Measurements from ENCODE around the gene TBCE.

The TBCE gene, protein sequence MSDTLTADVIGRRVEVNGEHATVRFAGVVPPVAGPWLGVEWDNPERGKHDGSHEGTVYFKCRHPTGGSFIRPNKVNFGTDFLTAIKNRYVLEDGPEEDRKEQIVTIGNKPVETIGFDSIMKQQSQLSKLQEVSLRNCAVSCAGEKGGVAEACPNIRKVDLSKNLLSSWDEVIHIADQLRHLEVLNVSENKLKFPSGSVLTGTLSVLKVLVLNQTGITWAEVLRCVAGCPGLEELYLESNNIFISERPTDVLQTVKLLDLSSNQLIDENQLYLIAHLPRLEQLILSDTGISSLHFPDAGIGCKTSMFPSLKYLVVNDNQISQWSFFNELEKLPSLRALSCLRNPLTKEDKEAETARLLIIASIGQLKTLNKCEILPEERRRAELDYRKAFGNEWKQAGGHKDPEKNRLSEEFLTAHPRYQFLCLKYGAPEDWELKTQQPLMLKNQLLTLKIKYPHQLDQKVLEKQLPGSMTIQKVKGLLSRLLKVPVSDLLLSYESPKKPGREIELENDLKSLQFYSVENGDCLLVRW

DNA sequence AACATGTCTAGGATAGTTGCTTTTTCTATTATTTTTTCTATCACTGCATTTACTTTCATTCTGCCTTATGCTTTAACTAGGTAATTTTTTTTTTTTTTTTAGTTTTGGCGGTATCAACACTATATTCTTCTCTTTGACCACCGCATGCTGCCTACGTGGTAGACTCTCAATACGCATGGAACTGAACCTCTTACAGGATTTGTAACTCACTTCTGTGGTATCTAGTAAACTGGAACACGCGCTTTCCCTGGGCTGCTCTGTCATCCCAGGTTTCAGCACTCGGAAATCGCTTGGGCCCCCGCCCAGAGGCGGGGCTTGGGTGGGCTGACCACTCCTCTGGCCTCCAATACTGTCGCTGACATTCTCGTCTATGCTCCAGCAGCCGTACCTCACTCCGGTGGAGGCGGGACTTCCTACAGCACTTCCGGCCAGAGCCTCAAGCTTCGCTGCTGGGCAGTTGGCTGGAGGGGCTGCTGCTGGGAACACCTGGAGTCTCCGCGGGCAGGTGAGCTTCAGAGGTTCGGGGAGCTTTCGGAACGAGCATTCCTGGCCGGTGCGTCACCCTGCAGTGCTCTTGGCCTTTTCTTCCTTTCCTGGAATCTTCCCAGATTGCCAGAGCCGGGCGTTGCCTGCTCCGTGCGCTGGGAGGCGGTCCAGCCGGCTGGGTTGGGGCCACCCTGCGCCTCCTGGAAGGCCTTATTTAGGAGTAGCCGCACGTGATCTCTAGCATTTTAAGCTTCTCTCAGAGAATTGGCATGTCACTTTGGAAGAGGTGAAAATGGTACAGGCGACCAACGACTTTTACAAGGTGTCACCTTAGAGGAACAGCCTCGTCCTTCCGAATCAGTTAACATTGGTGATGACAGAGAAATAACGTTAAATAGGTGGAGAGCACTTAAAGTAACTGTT, at the start of gene TBCE:
TSS of gene TBCE (plus strand) at position 428 of the 909 bp plus-strand sequence. CDS start 12,623 bp downstream, outside the sequence.
- peak; percentile 91 for DNase-seq

DNA sequence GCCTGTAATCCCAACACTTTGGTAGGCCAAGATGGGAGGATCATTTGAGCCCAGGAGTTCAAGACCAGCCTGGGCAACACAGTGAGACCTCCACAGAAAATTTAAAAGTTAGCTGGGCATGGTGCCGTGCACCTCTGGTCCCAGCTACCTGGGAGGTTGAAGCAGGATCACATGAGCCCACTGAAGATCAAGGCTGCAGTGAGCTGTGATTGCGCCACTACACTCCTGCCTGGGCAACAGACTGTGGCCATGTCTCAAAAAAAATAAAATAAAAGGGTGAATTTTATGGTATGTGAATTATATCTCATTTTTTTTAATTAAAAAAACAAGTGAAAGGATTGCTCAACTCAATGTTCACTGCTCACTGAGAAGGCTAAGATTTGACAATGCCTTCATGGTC, 48.0 kb upstream of the TBCE start:
- no peak for DNase-seq

DNA sequence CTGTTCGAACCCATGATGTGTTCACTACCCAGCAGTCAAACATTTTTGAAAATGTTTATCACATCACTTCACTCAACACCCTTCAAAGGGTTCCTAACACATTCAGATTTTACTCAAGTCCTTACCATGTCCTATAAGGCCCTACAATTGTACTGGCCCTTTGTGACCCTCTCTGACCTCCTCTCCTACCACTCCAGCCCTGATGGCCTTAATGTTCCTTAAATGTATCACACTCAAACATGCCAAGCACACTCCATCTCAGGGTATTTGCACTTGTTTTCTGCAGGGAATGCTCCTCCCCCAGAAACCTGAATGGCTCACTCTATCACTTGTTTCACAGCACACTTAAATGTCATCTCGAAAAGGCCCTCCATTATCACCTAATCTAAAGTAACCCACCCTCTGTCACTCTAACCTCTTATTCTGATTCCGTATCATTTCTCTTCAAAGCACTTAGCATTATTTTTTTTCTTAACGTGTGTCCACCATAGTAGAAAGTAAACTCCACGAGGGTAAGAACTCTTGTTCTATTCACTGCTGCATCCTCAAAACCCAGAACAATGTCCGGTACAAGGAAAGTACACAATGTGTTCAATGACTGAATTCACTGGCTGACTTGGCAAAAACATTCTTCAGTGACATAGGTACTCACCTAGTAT, 46.6 kb upstream of the TBCE start:
- no peak for DNase-seq

DNA sequence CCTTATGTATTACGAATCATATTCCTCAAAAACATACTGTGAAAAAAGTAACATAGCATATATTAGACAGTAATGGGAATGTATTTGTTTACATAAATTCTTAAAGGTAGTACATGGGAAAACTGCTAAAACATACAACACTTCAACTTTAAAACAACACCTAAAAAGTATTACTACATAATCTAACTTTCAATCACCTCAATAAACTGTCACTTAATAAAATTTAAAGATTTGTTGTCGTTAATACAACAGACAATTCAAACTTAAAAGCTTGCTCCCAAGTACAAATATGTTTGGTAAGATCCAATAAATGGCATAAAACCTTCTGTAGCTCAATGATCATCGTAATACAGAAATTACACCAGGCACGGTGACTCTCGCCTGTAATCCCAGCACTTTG, 42.9 kb upstream of the TBCE start:
- no peak for DNase-seq

DNA sequence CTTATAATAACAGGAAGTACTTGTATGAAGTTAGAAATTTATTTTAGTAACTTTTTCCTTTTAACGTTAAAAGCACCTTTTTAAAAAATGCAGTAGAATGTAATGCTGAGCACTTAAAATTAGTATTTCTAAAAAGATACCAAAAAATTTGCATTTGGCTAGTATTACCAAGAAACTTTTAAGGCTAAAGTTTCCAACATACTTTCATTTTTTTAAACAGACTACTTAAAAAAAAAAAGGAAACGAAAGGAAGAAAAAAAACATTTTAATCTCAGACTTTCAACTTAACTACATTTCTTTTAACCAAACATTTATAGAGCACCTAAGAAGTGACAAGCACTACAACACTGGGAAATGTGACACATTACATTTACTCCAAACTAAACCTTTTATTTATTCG, 42.1 kb upstream of the TBCE start:
- no peak for DNase-seq

DNA sequence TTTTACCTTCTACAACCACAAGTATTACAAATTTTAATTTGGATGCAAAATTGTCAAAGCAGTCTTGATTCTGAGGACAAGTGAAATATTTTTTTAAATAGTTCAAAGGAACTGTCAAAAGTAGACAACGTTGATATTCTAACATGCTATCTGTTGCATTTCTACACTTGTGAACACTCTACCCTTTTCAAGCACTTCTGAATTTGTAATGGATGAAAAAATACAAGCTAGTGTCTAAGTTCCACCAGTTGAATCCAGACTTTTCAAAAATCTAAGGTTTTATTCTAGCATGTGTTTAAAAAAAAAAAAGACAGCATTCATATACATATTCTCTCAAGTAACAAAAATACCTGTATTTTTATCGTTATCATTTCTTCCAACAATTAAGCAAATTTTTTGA, 41.4 kb upstream of the TBCE start:
- DNase-seq, result no peak

DNA sequence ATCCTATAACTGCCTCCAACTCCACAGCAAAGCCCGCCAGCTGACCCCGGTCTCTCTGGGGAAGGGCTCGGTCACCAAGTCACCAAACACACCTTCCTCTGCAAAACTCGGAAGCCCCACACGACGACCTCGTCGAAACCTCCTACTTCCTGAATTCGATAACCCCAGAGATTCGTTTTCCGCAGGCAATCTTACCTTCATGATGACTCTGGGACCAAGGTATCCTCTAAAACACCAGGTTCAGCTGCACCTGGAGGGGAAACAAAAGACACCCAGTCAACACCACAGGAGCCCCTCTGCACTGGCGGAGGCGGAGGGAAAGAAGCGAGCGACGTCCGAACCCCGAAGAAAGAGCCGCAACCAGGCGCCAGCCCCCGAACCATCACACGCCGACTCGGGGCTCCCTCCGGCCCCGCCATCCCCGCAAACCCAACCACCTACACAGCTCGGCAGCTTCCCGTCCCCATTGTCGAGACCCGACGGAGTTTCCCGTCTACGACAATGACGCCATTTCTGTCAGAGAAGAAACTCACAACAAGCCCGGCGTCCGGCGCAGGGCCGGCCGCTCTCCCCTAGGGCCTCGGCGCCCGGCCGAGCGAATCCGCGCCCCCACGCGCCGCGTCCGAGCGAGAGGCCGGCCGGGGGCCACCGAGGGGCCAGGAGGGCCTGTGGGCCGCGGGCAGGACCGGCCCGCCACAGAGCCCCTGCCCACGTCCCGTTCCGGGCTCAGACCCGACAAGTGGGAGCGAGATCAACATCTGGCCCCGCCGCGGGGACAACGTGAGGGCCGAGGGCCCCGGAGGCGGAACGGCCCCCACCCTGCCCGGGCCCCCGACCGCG, 40.3 kb upstream of the TBCE start:
- peak; percentile 80 for DNase-seq

DNA sequence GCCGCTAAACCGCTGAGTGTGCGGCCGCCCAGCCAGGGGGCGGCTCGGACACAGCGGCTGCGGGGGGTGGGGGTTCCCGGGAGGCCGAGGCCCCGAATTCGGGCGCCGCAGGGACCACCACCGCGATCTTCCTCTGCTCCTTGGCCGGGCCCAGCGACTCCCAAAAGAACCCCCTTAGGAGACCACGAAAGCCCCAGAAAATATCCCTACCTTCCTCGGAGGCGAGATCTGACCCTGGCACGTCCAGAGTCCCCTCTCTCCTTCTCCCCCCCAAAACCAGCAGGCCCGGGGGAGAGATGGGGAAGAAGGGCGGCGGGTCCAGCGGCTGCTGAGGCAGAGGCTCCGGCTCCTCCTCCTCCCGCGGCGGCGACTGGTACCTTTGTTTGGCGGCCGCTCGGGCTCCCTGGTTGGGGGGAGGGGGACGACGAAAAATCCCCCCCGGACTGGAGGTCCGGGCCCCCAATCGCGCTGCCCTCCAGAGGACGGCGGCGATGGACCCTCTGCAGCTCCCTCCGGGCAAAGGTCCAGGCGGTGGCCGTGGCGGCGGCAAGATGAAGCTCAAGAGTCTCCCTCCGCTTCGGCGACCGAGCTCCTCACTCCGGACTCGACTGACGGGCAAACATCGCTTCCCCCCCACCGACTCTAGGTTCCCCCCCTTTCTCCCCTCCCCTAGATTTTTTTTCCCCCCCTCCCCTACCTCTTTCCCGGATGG, 39.5 kb upstream of the TBCE start, which contains the start of gene ARID4B:
TSS of gene ARID4B (minus strand) at position 621 of the 712 bp plus-strand sequence. CDS start 1,260 bp downstream, outside the sequence.
- DNase-seq, result peak; percentile 83

DNA sequence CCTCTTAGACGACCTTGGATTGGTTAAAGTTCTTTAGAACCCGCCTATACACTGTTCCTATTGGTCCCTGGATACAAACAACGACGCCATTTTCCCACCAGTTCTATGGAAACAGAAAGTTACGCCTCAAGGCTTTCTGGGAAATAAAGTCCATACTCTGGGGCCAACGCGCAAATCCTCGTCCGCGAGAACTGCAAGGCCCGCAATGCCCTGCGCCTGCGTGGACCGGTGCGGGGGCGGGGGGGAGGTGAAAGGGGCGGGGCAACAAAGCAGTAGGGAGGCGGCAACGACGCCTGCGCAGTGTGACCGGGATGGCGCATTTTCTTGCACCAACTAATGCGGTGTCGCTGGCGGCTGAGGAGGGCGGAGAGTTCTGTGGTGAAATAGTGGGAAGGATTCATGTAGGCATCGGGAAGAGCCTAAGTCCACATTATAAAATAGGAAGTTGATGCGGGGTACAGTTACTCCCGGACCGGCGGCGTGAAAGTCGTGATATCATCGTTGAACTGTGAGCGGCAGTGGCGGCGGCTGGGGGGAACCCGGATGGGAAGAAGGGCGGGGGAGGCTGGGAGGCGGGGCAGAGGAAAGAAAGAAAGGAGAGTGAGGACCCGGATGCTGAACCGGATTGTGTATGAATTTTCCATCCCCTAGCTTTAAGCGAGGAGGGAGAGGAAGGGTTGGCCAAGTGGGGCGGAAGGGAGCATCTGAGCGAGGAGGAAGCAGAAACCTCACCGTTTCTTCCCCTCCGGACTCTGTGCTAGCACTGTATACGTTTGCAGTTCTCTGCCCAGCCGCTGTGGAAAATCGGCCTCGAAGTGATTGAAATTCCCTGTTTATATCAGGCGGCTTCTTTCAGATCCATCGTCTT, 38.7 kb upstream of the TBCE start, which contains the start of gene GGPS1:
TSS of gene GGPS1 (plus strand) at position 300 of the 868 bp plus-strand sequence. CDS start 6,695 bp downstream, outside the sequence.
- DNase-seq, result peak; percentile 99

DNA sequence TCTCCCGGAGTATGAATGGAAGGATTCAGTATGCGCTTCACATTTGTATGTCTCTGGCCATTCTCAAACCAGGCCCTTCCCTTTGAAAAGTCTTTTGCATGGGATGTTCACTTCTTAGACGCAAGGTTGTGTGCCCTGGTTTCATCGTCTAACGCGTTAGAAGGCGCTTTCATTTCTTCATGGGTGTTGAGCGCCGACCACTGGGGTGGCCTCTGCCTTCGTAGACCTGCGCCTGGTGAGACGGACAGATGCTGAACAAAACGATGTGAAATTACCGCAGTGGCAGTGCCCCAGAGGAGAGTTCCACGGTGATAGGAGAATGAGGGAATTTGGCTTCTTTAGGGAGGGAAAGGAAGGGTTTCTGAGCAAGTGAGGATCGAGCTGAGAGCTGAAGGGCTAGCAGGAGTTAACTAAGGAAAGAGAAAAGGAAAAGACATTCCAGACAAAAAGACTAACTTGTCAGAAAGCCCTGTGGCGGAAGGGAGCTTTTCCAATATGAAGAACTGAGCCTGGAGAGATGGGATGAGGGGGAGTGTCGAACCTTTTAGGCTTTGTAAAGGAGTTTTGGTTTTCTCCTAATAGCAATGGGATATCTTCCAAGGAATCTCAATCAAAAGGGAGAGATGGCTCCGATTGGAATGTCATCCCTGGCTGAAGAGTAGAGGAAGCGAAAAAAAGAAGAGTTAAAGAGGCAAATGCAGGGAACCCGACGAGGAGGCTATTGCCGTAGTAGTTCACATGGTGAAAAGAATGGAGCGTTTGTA, 37.9 kb upstream of the TBCE start:
- DNase-seq, result peak; percentile 71

DNA sequence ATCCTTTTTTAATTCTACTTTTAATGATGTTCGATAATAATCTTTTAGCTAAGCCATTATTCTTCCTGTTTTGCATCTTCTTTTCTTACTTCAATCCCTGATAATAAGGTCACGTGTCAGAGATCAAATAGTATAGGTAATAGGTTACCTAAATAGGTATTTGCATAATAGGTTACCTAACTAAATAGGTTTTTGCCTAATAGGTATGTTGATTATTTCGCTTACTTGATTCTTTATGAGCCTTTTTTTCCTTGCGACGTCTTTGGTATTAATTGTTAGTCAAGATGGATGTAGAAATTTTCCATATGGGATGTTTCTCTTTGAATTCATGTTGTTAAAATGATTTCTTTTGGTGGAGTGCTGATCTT, 36.3 kb upstream of the TBCE start:
- DNase-seq, result no peak

DNA sequence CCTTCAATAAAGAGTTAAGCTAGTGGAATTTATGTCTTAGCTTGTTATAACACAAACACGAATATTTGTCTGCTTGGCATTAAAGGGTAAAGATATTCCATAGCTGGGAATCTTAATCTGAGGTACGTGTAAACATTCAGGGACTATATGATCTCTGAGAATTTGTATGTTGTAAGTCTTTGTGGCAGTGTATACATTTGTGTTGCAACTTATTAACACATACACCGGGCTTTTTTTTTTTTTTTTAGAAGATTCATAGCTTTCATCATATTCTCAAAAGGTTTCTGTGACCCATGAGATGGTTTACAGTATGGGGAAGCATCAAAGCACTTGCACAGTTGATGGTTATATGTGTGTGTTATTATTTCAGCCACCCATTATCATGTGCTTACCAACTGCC, 35.8 kb upstream of the TBCE start:
- DNase-seq, result no peak

DNA sequence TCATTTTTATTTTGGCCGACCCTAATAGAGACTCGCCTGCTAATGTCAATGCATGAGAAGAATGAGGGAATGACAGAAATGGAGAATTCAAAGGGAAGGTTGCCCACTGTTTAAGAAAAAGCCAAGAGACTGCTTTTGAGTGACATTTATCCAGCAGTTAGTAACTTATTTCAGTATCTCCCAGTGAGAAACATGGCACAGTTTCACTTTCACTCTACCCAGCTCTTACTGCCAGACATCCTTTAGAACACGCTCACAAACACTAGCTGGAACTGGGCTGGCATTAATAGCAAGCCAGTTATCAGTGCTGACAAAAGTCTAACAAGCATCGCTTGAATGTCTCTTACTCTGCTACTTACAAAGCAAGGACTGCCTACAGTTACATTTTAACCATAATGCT, 30.3 kb upstream of the TBCE start:
- DNase-seq, result no peak

DNA sequence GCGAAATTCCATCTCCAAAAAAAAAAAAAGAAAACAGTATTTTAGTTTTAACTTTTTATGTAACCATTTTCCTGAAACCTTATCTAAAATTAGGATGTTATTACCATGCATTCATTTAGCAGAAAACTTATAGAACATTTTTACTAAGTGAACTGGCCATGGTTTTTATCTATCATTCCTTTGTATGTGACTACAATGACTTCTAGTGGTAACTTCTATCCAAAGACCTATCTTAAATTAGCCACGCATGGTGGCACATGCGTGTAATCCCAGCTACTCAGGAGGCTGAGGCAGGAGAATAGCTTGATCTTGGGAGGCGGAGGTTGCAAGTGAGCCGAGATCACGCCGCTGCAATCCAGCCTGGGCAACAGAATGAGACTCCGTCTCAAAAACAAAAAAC, 27.5 kb upstream of the TBCE start:
- DNase-seq, result no peak

DNA sequence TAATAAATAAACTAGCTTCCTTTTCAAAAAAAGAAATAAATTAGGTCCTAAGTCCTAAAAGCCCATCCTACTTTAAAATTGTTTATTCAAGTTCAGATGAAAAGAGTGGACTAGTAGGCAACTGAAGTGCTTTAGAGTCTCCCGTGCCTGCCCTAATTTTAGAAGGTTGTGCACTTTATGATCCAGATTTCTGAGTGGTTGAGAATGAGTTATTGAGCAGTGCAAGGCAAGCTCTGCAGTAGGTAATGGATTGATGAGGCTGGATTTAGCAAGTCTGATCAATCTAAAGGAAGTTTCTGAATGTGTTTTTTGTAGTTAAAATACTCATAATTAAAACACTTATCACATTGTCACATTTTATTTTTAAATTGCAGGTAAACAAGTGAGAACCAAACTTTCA, 25.9 kb upstream of the TBCE start:
- no peak for DNase-seq

DNA sequence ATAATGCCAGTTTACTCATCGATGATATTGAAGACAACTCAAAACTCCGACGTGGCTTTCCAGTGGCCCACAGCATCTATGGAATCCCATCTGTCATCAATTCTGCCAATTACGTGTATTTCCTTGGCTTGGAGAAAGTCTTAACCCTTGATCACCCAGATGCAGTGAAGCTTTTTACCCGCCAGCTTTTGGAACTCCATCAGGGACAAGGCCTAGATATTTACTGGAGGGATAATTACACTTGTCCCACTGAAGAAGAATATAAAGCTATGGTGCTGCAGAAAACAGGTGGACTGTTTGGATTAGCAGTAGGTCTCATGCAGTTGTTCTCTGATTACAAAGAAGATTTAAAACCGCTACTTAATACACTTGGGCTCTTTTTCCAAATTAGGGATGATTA, 25.2 kb upstream of the TBCE start:
- DNase-seq, result no peak

DNA sequence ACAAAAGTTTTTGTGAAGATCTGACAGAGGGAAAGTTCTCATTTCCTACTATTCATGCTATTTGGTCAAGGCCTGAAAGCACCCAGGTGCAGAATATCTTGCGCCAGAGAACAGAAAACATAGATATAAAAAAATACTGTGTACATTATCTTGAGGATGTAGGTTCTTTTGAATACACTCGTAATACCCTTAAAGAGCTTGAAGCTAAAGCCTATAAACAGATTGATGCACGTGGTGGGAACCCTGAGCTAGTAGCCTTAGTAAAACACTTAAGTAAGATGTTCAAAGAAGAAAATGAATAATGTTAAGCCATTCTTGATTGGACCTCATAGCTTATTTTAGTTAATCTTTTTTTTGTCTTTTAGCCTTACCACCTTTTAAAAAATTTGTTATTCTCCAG, 24.8 kb upstream of the TBCE start:
- no peak for DNase-seq

DNA sequence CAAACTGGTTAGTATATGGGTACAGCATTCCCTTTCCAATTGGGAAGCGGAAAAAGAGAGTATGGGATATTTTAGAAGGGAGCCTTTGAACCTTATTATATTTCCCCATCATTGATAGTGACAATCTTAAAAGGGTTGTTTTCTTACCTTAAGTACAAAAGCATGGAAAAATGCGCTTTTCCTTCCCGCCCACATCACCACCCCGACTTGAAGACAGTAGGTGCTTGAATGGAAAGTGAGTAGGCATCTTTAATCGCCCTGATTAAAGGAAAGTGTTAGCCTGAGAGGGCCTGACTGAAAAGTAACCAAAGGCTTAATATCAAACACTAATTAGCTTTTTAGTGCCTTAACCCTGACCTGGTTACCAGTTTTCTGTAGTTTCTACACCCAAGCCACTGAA, 23.5 kb upstream of the TBCE start:
- DNase-seq, result no peak

DNA sequence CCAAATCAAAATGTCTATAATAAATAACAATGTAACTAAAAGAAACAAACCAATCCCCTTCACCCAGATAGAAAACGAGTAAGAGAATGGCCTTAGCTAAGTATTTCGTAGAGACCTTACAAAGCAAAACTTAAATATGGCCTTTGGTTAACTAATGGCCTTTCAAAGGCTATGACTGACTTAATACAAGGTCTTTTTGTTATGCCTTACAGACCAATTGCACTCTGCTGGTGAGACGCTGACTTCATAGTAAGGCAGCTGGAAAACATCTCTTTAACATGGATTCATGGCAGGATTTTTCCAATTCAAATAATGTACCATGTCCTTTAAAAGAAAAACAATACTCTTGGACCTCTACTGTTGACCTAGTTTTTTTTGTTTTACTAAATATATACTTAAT, 15.8 kb upstream of the TBCE start:
- DNase-seq, result no peak

DNA sequence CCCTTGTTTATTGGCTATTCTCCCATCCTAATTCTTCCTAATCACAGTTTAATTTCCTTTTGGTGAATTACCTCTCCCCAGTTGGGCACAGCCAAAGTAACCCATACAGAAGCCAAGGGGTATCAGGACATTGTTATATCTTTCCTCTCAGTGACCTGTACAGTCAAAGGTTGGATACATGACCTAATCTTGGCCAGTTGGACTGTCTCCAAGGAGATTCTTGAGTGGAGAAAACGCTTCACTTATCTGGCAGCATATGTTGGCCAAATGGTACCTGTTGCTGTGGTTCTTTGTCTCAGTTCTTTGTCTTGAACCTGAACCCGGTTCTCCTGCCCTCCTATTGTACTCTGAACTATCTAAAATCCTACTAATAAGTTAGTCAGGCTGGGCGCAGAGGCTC, 15.3 kb upstream of the TBCE start:
- no peak for DNase-seq

All from activated CD8-positive, alpha-beta memory T cell treated with anti-CD3 and anti-CD28 coated beads, Interleukin-2, amount 50 U/mL, for 48 hours (primary cell).